HEK293 (cell line): ENCODE measurements around the gene ACTL9.

Experiments used
- CTCF ChIA-PET: fragments of 350-600 bp; formaldehyde crosslinking; extraction: SDS; loops from one replicate; lab custom pipeline; 2021; ENCODE audit warnings: antibody characterized with exemption; lab: Yijun Ruan, JAX
- POLR2A ChIA-PET: fragments of 300-600 bp; formaldehyde crosslinking; extraction: SDS; loops from one replicate; lab custom pipeline; 2020; ENCODE audit warnings: antibody characterized with exemption, inconsistent platforms; lab: Yijun Ruan, JAX
- H3K27ac ChIP-seq: fragments of 200-500 bp; sonication (Bioruptor generic); 2 replicates; pipeline ENCODE4 v1.5.1; 2014; ENCODE audit warnings: low read depth, low read length, control low read depth, inconsistent platforms; ENCODE audit errors: extremely low read depth
- H3K36me3 ChIP-seq, 2 experiments: fragments of 200-500 bp in 1 of 2; sonication (Bioruptor generic) in 1 of 2; 1 replicate in 1 of 2; 2 replicates in 1 of 2; pipeline ENCODE4 v1.5.1; 2014 to 2017; ENCODE audit warnings: inconsistent platforms in 2 of 2, low read length in 2 of 2; ENCODE audit not compliant: control insufficient read depth in 2 of 2, insufficient read depth in 1 of 2
- H3K4me1 ChIP-seq: fragments of 200-500 bp; sonication (Bioruptor generic); 2 replicates; pipeline ENCODE4 v1.5.1; 2014; ENCODE audit warnings: mild to moderate bottlenecking, low read length, inconsistent platforms; ENCODE audit not compliant: control insufficient read depth, insufficient read depth
- H3K4me3 ChIP-seq: 2 replicates; pipeline ENCODE4 v1.5.1; 2011; ENCODE audit warnings: low read depth, mild to moderate bottlenecking, control low read depth, low read length, moderate library complexity
- H3K9me3 ChIP-seq: fragments of 200-500 bp; sonication (Bioruptor generic); 2 replicates; pipeline ENCODE4 v1.5.1; 2014; ENCODE audit warnings: low read depth, low read length, inconsistent platforms; ENCODE audit not compliant: control insufficient read depth, insufficient read depth
- BCL11A ChIP-seq: fragments of 450-650 bp; formaldehyde crosslinking; IDR thresholded peaks from 2 replicates; pipeline ENCODE4 v1.5.1; 2016; ENCODE audit warnings: low read depth, missing biosample characterization, missing genetic modification characterization
- KLF16 ChIP-seq: fragments of 450-650 bp; formaldehyde crosslinking; IDR thresholded peaks from 2 replicates; pipeline ENCODE4 v1.5.1; 2017; ENCODE audit warnings: missing biosample characterization, missing genetic modification characterization
- MZF1 ChIP-seq: fragments of 450-650 bp; formaldehyde crosslinking; IDR thresholded peaks from 2 replicates; pipeline ENCODE4 v1.5.1; 2017; ENCODE audit warnings: missing biosample characterization, missing genetic modification characterization, borderline replicate concordance
- PRDM4 ChIP-seq: fragments of 450-650 bp; formaldehyde crosslinking; IDR thresholded peaks from 2 replicates; pipeline ENCODE4 v1.5.1; 2017; ENCODE audit warnings: missing biosample characterization, missing genetic modification characterization
- REST ChIP-seq: fragments of 450-650 bp; formaldehyde crosslinking; IDR thresholded peaks from 2 replicates; pipeline ENCODE4 v1.5.1; 2016; ENCODE audit warnings: missing biosample characterization, missing genetic modification characterization
- TRIM28 ChIP-seq: IDR thresholded peaks from 2 replicates; pipeline ENCODE4 v1.6.1; 2011; ENCODE audit warnings: low read length, control low read depth, borderline replicate concordance
- ZBTB11 ChIP-seq: fragments of 450-650 bp; formaldehyde crosslinking; conservative IDR thresholded peaks from 2 replicates; pipeline ENCODE4 v1.5.1; 2016; ENCODE audit warnings: low read depth, missing biosample characterization, missing genetic modification characterization
- ZBTB17 ChIP-seq: fragments of 450-650 bp; formaldehyde crosslinking; IDR thresholded peaks from 2 replicates; pipeline ENCODE4 v1.5.1; 2016; ENCODE audit warnings: missing biosample characterization, missing genetic modification characterization
- ZIC2 ChIP-seq: fragments of 450-650 bp; formaldehyde crosslinking; IDR thresholded peaks from 2 replicates; pipeline ENCODE4 v1.5.1; 2016; ENCODE audit warnings: missing biosample characterization, missing genetic modification characterization
- ZNF114 ChIP-seq: fragments of 450-650 bp; formaldehyde crosslinking; IDR thresholded peaks from 2 replicates; pipeline ENCODE4 v1.5.0; 2017; ENCODE audit warnings: missing biosample characterization, missing genetic modification characterization
- ZNF174 ChIP-seq: fragments of 450-650 bp; formaldehyde crosslinking; IDR thresholded peaks from 2 replicates; pipeline ENCODE4 v1.5.0; 2017; ENCODE audit warnings: missing biosample characterization, mild to moderate bottlenecking, missing genetic modification characterization
- ZNF292 ChIP-seq: fragments of 450-650 bp; formaldehyde crosslinking; IDR thresholded peaks from 2 replicates; pipeline ENCODE4 v1.5.1; 2016; ENCODE audit warnings: low read depth, missing biosample characterization, missing genetic modification characterization, borderline replicate concordance
- ZNF335 ChIP-seq: fragments of 450-650 bp; formaldehyde crosslinking; conservative IDR thresholded peaks from 2 replicates; pipeline ENCODE4 v1.5.1; 2016; ENCODE audit warnings: missing biosample characterization, missing genetic modification characterization
- ZNF354C ChIP-seq: fragments of 450-650 bp; formaldehyde crosslinking; IDR thresholded peaks from 2 replicates; pipeline ENCODE4 v1.5.1; 2016; ENCODE audit warnings: missing biosample characterization, missing genetic modification characterization, low read depth, borderline replicate concordance
- ZNF362 ChIP-seq: fragments of 450-650 bp; formaldehyde crosslinking; IDR thresholded peaks from 2 replicates; pipeline ENCODE4 v1.5.1; 2016; ENCODE audit warnings: missing biosample characterization, missing genetic modification characterization
- ZNF423 ChIP-seq: fragments of 450-650 bp; formaldehyde crosslinking; IDR thresholded peaks from 2 replicates; pipeline ENCODE4 v1.5.1; 2016; ENCODE audit warnings: missing biosample characterization, missing genetic modification characterization
- ZNF549 ChIP-seq: fragments of 450-650 bp; IDR thresholded peaks from 2 replicates; pipeline ENCODE4 v1.5.1; 2018; ENCODE audit warnings: missing biosample characterization, missing genetic modification characterization, mild to moderate bottlenecking, inconsistent platforms, moderate library complexity
- ZNF571 ChIP-seq: fragments of 450-650 bp; formaldehyde crosslinking; IDR thresholded peaks from 2 replicates; pipeline ENCODE4 v1.5.0; 2017; ENCODE audit warnings: missing biosample characterization, missing genetic modification characterization
- ZNF626 ChIP-seq: fragments of 450-650 bp; sonication (Bioruptor Pico); formaldehyde crosslinking; IDR thresholded peaks from 2 replicates; pipeline ENCODE4 v1.5.1; 2018; ENCODE audit warnings: missing biosample characterization, missing genetic modification characterization, inconsistent platforms
- ZNF677 ChIP-seq: fragments of 450-650 bp; IDR thresholded peaks from 2 replicates; pipeline ENCODE4 v1.5.0; 2018; ENCODE audit warnings: missing biosample characterization, mild to moderate bottlenecking, missing genetic modification characterization, moderate library complexity
- ZNF768 ChIP-seq: fragments of 450-650 bp; formaldehyde crosslinking; IDR thresholded peaks from 2 replicates; pipeline ENCODE4 v1.5.1; 2018; ENCODE audit warnings: missing biosample characterization, mild to moderate bottlenecking, missing genetic modification characterization

Gene ACTL9

GRCh38 chr19:8686549-8686948 lies 12.0 kb downstream of the ACTL9 start (continued):
- no peak for TF ChIP-seq ZBTB17 (tag by site-specific recombination)

- no peak overlapping the region for H3K27ac ChIP-seq
- no peak overlapping the region for H3K4me3 ChIP-seq
- CTCF ChIA-PET, result interaction anchor here (1.4 to 2.5 kb wide), 2 partner anchors 10 to 103 kb away, joined by 3 to 8 read pairs; no protein-coding TSS in a partner anchor
- H3K4me1 ChIP-seq, result no peaks in the 10 kb centered on the region
- no peaks in the 10 kb centered on the region for H3K9me3 ChIP-seq
- TF ChIP-seq PRDM4 (tag by site-specific recombination) (no peak), ZNF768 (tag by site-specific recombination) (no peak), MZF1 (tag by site-specific recombination) (no peak), ZNF174 (tag by site-specific recombination) (no peak), REST (tag by site-specific recombination) (no peak), ZNF362 (tag by site-specific recombination) (no peak), ZNF114 (tag by site-specific recombination) (no peak), ZNF677 (tag by site-specific recombination) (no peak), ZNF571 (no peak), ZIC2 (tag by site-specific recombination) (no peak), TRIM28 (no peak), ZNF354C (tag by site-specific recombination) (no peak), ZNF335 (no peak)
- TF ChIP-seq, all 188 proteins: peak for 0
- POLR2A ChIA-PET, result no interaction called here
- H3K36me3 ChIP-seq, result no peaks in the 10 kb centered on the region
These were observed 14.3 kb downstream of the ACTL9 start for GRCh38 chr19:8684001-8684902.

- ChIA-PET CTCF (no interaction called here), POLR2A (no interaction called here)
- Histone ChIP-seq H3K36me3 (no peaks in the 10 kb centered on the region), H3K4me1 (no peaks in the 10 kb centered on the region), H3K4me3 (no peak overlapping the region), H3K9me3 (no peaks in the 10 kb centered on the region), H3K27ac (no peak overlapping the region)
- TF ChIP-seq ZNF423 (tag by site-specific recombination) (no peak), ZNF549 (tag by site-specific recombination) (no peak), ZBTB11 (tag by site-specific recombination) (no peak), ZNF626 (no peak), KLF16 (tag by site-specific recombination) (no peak), ZNF292 (no peak), BCL11A (tag by site-specific recombination) (no peak)
These were observed 15.7 kb downstream of the ACTL9 start for GRCh38 chr19:8682931-8683330.
